CD4-positive, CD25-positive, alpha-beta regulatory T cell (primary cell): ENCODE results near the gene ICOSLG. TPM values are rescaled to one million over a fixed set of nuclear protein-coding genes. Genes with fewer than 3 reads are reported as not detected.
"Not testable (repeated sequence)": the region's sequence is repeated elsewhere in the genome, so short reads cannot be mapped to it uniquely, and the experiment has no call there.

Experiments
- ATAC-seq, 2 donors: fragments of 150-1000 bp; cut with Tn5 transposase; one replicate each; pipeline ENCODE4 v1.10.0; 2021; ENCODE audit warnings: low read depth in 2 of 2, moderate number of reproducible peaks in 2 of 2, moderate library complexity in 1 of 2
- DNase-seq, 3 donors: peaks; one replicate each; pipeline versions ENCODE4 v3.0.0 to v3.0.0-alpha.2; 2012 to 2022; ENCODE audit warnings: mixed read lengths in 1 of 3
- H3K27ac ChIP-seq: one replicate; pipeline ENCODE4 v1.7.0; 2013; ENCODE audit warnings: mild to moderate bottlenecking, low read length; ENCODE audit not compliant: insufficient read depth, poor library complexity, severe bottlenecking
- H3K27me3 ChIP-seq: one replicate; pipeline ENCODE4 v1.7.0; 2013; ENCODE audit warnings: low read length; ENCODE audit not compliant: control insufficient read depth, insufficient read depth
- H3K36me3 ChIP-seq: one replicate; pipeline ENCODE4 v1.7.0; 2013; ENCODE audit warnings: mild to moderate bottlenecking, low read length, moderate library complexity; ENCODE audit not compliant: control insufficient read depth, insufficient read depth
- H3K4me1 ChIP-seq: 2 replicates; pipeline ENCODE4 v1.7.0; 2013; ENCODE audit warnings: mild to moderate bottlenecking, low read length; ENCODE audit not compliant: insufficient read depth, control insufficient read depth, poor library complexity, severe bottlenecking
- H3K4me3 ChIP-seq: one replicate; pipeline ENCODE4 v1.7.0; 2013; ENCODE audit warnings: low read depth, mild to moderate bottlenecking, low read length, moderate library complexity
- H3K9me3 ChIP-seq, 2 experiments: 1 replicate in 1 of 2; 2 replicates in 1 of 2; pipeline ENCODE4 v1.7.0; 2013; ENCODE audit warnings: low read length in 2 of 2, mild to moderate bottlenecking in 1 of 2, moderate library complexity in 1 of 2; ENCODE audit not compliant: control insufficient read depth in 2 of 2
- H3K27ac Mint-ChIP-seq, 3 donors: one replicate each; pipeline ENCODE4 v1.8.0; 2020 to 2022; ENCODE audit warnings: mild to moderate bottlenecking in 3 of 3, mixed read lengths in 3 of 3, moderate library complexity in 2 of 3
- H3K27me3 Mint-ChIP-seq: one replicate; pipeline ENCODE4 v1.8.0; 2022; ENCODE audit warnings: mild to moderate bottlenecking, mixed read lengths
- H3K36me3 Mint-ChIP-seq: one replicate; pipeline ENCODE4 v1.8.0; 2020; ENCODE audit warnings: mixed read lengths
- H3K4me1 Mint-ChIP-seq, 4 donors: one replicate each; pipeline ENCODE4 v1.8.0; 2020 to 2022; ENCODE audit warnings: mixed read lengths in 4 of 4, mild to moderate bottlenecking in 1 of 4
- H3K4me3 Mint-ChIP-seq, 4 donors: one replicate each; pipeline ENCODE4 v1.8.0; 2020 to 2022; ENCODE audit warnings: mild to moderate bottlenecking in 4 of 4, mixed read lengths in 4 of 4, moderate library complexity in 3 of 4
- H3K9me3 Mint-ChIP-seq, 7 donors: one replicate each; pipeline ENCODE4 v1.8.0; 2020 to 2022; ENCODE audit warnings: mixed read lengths in 7 of 7, mild to moderate bottlenecking in 3 of 7, moderate library complexity in 2 of 7
- polyA plus RNA-seq, 4 donors: library from polyadenylated mRNA; unstranded; fragments of 300-500 nt; fragmentation: Illumina TruSeq; gene quantifications; one replicate each; pipeline ENCODE4 v1.2.3, GENCODE V29; 2021
- total RNA-seq: library from RNA; stranded (reverse); gene quantifications from one replicate; pipeline ENCODE4 v1.2.3, GENCODE V29; 2022

Gene ICOSLG
- total and polyA plus RNA-seq, 5 donors from 2014 or later, result 0.49 to 22.6 (median 1.9) TPM

GRCh38 chr21:44253832-44254710, 13.3 kb upstream of the ICOSLG start:
- H3K9me3 Mint-ChIP-seq, result no peaks in the 10 kb centered on the region
- no peaks in the 10 kb centered on the region for H3K4me1 ChIP-seq
- no peaks in the 10 kb centered on the region for H3K9me3 ChIP-seq
- no peaks in the 10 kb centered on the region for H3K27me3 Mint-ChIP-seq
- no peaks in the 10 kb centered on the region for H3K27me3 ChIP-seq
- no peaks in the 10 kb centered on the region for H3K4me1 Mint-ChIP-seq
- no peaks in the 10 kb centered on the region for H3K36me3 Mint-ChIP-seq
- H3K4me3 ChIP-seq, result no peak overlapping the region
- ATAC-seq (no peak), DNase-seq (no peak)
- peak overlapping the region in 1 of 3 donors; percentile 46 for H3K27ac Mint-ChIP-seq
- H3K36me3 ChIP-seq, result no peaks in the 10 kb centered on the region
- no peak overlapping the region for H3K27ac ChIP-seq
- H3K4me3 Mint-ChIP-seq, result no peak overlapping the region

DNA sequence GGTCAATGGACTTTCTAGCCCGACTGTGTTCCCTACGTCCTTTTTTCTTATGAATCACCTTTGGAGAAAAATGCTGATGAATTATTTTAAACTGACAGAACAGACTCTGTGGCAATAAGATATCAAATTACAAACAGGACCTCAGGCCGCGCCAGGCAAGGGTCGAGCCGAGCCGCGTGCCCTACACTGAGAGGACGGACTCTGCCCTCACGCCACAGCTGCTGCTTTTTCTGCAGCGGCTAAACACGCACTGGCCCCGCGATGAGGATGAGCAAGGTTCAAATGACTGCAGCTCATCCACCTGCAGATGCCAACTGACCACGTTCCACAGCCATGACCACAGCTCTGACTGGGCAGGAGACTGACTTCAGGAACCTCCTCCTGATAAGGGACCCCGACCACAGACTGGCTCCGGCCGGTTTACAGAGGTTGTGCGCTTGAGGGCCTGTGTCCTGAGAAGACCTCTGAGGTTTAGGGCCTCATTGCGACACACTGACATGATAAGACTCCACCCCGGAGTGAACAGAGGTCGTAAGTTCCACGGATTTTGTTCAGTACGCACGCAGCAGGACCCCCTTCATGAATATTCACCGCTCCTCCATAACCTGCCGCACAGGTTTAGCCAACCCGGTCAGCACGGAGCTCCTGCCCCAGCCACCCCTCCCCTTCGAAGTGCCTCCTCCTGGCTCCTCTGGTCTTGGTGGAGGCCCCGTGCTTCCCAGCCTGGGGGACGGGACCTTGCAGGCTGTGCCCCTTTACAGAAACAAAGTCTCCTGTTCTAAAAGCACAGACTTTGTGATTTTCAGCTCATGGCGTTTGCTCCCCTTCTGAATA, 8.7 kb upstream of the ICOSLG start:
- H3K9me3 Mint-ChIP-seq, H3K27ac ChIP-seq, H3K4me1 Mint-ChIP-seq, H3K27ac Mint-ChIP-seq, ATAC-seq, H3K4me3 Mint-ChIP-seq, H3K4me1 ChIP-seq, H3K9me3 ChIP-seq, H3K27me3 Mint-ChIP-seq, H3K36me3 Mint-ChIP-seq, H3K36me3 ChIP-seq, DNase-seq, H3K27me3 ChIP-seq, H3K4me3 ChIP-seq: not testable (repeated sequence)

- not testable (repeated sequence) for DNase-seq, H3K4me3 ChIP-seq, H3K9me3 Mint-ChIP-seq, H3K27me3 ChIP-seq, H3K36me3 ChIP-seq, H3K27me3 Mint-ChIP-seq, ATAC-seq, H3K4me1 Mint-ChIP-seq, H3K4me1 ChIP-seq, H3K36me3 Mint-ChIP-seq, H3K27ac ChIP-seq, H3K4me3 Mint-ChIP-seq, H3K9me3 ChIP-seq, H3K27ac Mint-ChIP-seq
Observed at GRCh38 chr21:44247904-44248303, 7.2 kb upstream of the ICOSLG start.

GRCh38 chr21:44243980-44244379, 3.2 kb upstream of the ICOSLG start:
- not testable (repeated sequence) for H3K4me3 ChIP-seq, H3K9me3 ChIP-seq, H3K27me3 ChIP-seq, H3K36me3 ChIP-seq, H3K27ac ChIP-seq, DNase-seq, H3K27ac Mint-ChIP-seq, H3K4me1 ChIP-seq, H3K27me3 Mint-ChIP-seq, H3K4me1 Mint-ChIP-seq, H3K36me3 Mint-ChIP-seq, H3K4me3 Mint-ChIP-seq, H3K9me3 Mint-ChIP-seq
- peak; percentile 83 to 85 for ATAC-seq

DNA sequence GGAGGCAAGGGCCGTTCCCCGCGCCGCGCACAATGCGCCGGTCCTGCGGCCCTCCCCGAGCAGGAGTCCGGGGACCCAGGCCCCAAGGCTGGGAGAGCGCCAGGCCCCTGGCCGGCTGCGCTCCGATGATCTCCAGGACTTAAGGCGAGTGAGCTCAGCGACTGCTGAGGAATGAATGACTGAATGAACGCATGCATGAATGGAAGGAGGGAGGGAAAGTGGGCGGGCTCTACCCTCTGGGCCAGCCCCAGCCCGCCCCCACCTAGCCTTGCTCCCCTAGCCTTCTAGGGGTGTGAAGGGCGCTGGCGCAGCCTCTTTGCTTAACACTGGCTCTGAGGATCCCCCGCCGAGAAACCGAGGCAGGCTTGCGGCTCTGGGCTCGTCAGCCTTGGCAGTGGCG, 538 bp upstream of the ICOSLG start:
- not testable (repeated sequence) for H3K36me3 Mint-ChIP-seq, H3K4me1 Mint-ChIP-seq, H3K4me3 Mint-ChIP-seq, H3K9me3 Mint-ChIP-seq, H3K4me1 ChIP-seq, H3K27me3 Mint-ChIP-seq, H3K27ac Mint-ChIP-seq, DNase-seq, H3K4me3 ChIP-seq, H3K36me3 ChIP-seq, H3K27ac ChIP-seq, H3K27me3 ChIP-seq, H3K9me3 ChIP-seq
- ATAC-seq, result peak; percentile 38 to 41

GRCh38 chr21:44240353-44240752, 390 bp downstream of the ICOSLG start:
- H3K27me3 Mint-ChIP-seq, H3K36me3 ChIP-seq, H3K27ac Mint-ChIP-seq, ATAC-seq, H3K27me3 ChIP-seq, H3K4me1 Mint-ChIP-seq, H3K27ac ChIP-seq, H3K36me3 Mint-ChIP-seq, H3K4me3 ChIP-seq, DNase-seq, H3K4me3 Mint-ChIP-seq, H3K9me3 ChIP-seq, H3K4me1 ChIP-seq, H3K9me3 Mint-ChIP-seq: not testable (repeated sequence)

DNA sequence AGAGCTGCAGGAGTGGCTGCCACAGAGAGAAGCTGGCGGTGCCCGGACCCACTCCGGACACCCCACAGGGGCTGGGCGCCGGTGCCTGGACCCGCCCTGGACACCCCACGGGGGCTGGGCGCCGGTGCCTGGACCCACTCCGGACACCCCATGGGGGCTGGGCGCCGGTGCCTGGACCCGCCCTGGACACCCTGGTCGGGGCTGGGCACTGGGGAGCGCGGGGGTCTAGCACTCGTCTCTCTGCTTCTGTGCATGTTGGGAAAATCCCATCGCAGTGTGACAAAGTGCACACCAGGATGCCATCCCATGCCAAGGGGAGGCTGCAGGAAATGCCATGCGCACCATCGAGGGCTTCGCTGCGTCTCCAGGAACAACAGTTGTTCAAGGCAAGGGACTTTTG, 11.2 kb downstream of the ICOSLG start:
- DNase-seq, H3K27ac Mint-ChIP-seq, H3K27me3 ChIP-seq, H3K4me1 Mint-ChIP-seq, H3K36me3 Mint-ChIP-seq, H3K4me3 Mint-ChIP-seq, H3K9me3 Mint-ChIP-seq, H3K4me1 ChIP-seq, H3K36me3 ChIP-seq, H3K27me3 Mint-ChIP-seq, H3K27ac ChIP-seq, H3K9me3 ChIP-seq, H3K4me3 ChIP-seq, ATAC-seq: not testable (repeated sequence)

- not testable (repeated sequence) for H3K27me3 Mint-ChIP-seq, H3K36me3 ChIP-seq, H3K27ac ChIP-seq, H3K9me3 Mint-ChIP-seq, H3K4me1 Mint-ChIP-seq, H3K9me3 ChIP-seq, H3K27me3 ChIP-seq, H3K4me3 Mint-ChIP-seq, H3K4me3 ChIP-seq, H3K4me1 ChIP-seq, ATAC-seq, DNase-seq, H3K27ac Mint-ChIP-seq, H3K36me3 Mint-ChIP-seq
Observed at GRCh38 chr21:44228109-44228508, 12.6 kb downstream of the ICOSLG start.
